GM04504 (cell line): ENCODE results near the gene DNAJC18.
"Not testable (repeated sequence)": the region's sequence is repeated elsewhere in the genome, so short reads cannot be mapped to it uniquely, and the experiment has no call there.

ENCODE experiments used
- DNase-seq: peaks from one replicate; pipeline ENCODE4 v3.0.0-alpha.2; 2012; ENCODE audit warnings: low read depth

The DNAJC18 gene

DNA sequence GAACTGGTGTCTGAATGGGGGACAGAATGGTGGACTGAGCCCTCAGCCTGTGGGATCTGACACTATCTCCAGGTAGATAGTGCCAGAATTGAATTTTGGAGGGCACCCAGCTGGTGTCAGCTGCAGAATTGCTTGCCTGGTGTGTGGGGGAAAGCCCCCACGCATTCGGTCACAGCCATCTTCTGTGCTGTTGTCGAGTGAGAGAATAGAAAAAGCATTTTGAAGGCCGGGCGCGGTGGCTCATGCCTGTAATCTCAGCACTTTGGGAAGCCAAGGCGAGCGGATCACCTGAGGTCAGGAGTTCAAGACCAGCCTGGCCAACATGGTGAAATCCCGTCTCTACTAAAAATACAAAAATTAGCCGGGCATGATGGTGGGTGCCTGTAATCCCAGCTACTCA, 52.4 kb downstream of the DNAJC18 start:
- DNase-seq: not testable (repeated sequence)

DNA sequence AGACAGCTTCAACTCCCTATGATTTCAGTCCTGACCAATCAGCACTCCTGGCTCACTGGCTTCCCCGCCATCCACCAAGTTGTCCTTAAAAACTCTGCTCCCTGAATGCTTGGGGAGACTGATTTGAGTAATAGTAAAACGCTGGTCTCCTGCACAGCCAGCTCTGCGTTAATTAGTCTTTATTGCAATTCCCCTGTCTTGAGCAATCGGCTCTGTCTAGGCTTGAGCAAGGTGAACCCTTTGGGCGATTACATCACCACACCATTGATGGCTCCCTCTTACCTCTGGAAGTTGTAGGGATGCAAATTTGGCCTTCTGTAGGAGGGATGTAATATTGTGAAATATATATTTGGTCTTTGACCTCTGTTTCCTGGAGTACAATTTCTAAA, 53.3 kb downstream of the DNAJC18 start:
- DNase-seq: no peak

DNA sequence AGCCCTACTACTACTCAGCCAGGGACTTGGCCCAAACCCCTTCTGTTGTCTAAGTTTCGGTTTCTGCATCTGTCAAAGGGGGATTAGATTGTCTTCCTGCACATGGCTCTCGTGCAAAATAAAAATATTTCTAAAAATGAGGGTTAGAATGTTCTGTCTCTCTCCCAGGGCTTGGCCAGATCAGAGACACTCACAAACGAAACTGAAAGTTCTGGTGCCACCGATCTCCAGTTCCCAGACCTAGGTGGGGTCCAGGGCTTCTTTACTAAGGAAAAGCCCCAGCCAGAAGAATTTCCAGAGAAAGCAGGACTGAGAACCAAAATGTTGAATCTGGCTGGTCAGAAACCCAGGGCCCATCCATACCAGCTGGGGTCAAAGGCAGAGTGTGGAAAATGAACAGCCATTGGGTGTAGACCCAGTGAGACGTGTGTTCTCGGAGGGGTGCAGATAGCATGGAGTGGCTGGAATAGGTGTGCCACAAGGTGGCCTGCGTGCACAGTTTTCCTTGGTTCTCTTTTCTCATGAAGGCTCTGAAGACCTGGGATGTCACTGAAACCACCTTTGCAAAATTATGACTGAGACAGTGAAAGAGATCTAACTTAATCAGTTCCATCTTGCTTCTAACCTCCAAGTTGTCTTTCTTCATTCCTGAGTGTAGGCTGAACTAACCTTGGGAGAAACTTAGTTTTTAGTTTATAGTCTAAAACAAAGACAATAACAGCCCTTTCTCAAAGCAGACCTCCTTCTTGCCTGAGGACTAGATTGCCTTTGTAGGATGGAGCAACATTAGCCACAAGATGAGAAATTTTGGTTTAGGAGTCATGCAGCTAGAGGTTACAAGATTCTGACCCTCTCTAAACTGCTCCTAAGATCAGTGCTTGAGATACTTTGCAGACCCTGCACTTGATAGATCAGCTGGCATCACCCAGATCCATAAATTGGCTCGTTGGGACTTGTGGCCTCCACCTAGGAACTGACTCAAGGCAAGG, 54.0 kb downstream of the DNAJC18 start:
- DNase-seq: no peak

DNA sequence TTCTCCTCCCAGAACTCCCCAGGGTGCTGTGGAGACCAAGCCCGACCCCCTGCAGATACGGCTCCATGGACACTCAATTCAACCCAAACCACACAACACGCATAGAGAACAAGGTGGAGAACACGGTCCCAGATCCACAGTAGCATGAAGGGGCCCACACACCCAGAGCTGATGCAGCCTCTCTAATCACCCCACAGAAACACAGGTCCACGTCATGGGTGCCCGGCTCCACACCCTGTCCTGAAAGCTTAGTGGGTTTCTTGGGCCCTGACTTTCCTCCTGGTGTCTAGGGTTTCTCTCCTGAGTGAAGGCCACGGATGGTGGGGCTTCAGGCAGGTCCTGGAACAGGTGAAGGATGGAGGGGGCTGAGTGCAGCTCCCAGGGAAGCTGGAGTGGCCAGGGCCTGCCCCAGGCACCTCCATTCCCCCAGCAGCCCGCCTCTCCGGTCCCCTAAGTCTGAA, 54.7 kb downstream of the DNAJC18 start:
- DNase-seq: no peak

DNA sequence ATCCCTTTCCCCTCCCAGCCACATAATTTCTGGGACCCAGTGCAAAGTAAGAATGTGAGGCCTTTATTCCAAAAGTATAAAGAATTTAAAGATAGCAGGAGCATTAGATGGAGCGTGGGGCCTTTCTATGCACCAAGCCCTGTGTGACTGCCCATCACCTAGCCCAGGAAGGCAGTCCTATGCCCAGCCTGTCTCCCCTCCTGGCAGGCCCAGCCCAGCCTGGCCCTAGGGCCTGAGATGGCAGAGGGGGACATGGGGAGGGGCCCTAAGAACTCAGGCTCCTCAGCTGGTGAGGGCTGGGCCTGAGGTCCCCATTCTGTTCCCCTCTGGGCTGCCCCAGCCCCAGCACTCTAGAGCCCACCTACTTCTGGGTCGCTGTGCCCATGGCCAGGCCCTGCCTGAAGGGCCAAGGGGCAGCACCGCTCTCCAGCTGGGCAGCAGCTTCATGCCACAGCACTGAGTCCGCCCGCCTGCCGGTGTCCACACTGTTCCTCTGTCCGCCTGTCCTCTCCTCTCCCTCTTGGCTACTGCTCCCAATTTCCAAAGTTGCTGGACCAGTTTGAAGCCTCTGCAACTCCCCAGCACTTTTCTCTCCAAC, 55.2 kb downstream of the DNAJC18 start:
- no peak for DNase-seq

DNA sequence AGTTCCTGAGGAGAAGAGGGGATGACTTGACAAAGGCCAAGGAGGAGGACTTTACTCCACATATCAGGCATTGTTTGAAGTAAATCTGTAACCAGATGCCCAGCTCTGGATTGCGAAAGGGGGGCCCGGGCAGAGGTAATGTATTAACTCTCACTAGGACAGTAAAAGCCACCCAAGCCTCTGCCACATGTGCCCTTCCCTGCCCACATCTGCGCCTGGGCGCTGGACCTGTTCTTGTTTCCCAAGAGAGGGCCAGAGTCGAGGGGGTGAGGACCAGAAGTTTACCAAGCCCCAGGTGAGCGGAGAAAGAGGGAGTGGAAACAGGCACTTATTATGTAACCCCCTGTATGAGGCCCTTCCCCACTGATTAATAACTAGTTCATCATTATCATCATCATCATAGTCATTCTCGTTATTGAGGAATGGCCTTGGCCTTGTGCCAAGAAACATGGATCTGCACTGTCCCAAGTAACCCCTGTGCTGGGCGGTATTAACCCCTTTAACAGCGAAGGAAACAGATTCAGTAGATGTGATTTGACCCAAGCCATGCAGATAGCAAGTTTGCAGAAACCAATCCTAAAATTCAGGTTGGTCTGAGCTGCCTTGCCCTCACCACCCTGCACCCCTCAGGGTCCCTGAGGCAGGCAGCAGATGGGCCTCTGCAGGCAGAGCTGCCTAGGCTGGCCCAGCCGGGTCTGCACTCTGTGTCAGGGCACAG, 55.9 kb downstream of the DNAJC18 start, which contains the start of gene SLC23A1:
TSS of gene SLC23A1 (minus strand) at position 23 of the 718 bp plus-strand sequence. CDS start 44 bp downstream, outside the sequence.
- DNase-seq: no peak

DNA sequence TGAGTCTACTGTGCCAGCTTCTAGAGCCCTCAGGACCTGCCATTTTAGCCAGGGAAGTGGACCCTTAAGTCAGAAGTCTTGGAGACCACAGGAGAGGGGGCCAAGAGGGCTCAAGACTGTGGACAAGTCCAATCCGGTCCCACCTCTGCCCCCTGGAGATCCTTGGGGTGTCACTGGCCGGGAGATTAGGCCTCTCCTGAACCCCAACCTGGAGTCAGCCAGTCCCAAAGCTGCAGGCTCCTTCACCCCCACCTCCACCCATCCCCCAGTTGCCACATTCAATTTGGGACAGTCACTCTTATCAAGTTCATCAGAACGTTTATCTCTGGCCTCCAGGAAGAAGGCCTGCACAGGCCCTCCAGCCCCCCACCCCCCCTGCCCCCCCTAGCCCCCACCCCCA, 56.5 kb downstream of the DNAJC18 start:
- no peak for DNase-seq

DNA sequence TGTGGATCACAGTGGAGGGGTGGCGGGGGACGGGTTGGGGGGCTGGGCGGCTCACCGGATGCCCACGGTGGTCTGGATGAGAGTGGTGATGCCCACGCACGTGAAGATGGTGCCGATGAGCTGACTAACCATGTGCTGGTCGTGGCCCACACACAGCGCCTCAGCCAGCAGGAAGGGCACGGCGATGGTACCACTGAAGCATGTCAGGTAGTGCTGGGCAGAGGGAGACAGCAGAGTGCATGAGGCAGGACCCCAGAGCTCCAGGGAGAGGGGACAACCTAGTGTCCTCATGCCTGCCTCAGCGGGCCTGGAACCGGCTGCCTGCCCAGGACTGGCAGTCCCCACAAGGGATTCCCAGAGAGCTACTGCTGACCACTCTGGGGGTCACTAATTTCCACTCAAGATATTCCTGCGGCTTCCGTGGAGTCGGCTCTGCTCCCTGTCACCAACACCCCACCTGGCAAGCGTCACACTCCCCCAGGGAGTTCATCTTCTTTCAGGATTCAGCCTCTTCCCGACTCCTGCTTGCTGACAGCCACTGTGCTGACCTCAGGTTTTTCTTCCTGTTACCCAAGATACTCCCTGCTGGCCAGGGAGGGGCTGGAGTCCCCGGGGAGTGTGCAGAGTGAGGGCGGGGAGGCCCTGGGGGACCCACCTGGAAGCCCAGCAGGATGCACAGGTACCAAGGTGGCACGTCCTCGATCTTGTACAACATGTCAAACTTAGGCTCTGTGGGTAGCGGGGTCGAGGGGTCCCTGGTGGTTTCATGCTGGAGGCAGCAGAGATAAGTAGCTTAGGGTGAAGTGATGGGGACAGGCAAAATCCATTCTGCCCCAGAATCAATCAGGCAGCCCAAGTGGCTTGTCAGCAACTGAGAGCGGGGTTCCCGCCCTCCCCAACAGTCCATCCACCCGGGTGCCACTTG, 57.2 kb downstream of the DNAJC18 start:
- no peak for DNase-seq

DNA sequence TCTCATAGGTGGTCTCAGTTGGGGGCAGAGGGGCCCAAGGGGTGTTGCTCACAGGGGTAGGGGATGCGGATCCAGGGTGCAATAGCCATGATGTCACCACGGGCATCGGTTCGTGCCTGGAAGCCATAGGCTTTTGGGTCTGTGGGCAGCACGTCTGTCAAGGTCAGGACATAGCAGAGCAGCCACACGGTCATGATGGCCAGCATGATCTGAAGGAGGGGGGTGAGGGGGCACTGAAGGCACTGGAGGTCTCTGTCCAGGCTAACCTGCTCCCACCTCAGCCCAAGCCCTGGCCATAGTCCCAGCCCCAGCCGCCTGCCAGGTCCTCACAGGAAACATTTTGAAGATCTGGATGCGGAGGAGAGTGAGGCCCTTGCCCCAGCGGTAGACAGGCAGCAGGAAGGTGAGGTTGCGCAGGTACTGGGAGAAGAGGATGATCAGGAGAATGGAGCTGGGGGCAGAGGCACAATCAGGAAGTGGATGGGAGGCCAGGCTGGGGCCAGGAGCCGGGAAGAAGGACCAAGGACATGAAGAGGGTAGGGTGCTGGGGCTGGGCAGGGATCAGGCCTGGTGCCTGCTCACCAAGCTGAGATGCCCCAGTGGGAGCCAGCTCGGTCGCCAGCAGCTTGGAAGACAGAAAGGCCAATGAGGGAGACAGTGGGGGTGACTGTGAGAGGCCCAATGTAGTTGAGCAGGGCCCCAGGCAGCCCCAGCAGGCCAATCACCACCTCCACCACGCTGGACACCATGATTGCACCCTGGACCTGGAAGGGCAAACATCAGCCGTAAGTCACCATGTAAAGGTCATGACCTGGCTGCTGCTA, 59.5 kb downstream of the DNAJC18 start:
- DNase-seq: no peak

DNA sequence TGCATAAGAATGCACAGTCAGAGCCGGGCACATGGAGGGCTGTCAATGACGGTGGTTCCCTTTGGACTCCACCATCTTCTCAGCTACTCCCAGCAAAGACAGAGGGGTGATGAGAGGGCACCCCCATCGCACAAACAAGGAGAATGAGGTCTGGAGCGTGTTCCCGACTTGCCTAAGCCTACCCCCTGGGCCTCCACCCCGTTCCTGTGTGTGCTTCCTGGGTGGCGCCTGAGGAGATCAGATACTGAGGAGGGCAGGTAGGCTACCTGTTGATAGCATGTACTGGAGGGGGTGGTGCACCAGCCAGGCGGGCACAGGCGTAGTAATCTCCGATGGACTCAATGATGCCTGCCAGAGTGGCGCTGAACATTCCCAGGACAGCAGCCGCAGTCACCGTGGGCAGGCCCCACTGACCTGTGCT, 60.4 kb downstream of the DNAJC18 start:
- DNase-seq: no peak

DNA sequence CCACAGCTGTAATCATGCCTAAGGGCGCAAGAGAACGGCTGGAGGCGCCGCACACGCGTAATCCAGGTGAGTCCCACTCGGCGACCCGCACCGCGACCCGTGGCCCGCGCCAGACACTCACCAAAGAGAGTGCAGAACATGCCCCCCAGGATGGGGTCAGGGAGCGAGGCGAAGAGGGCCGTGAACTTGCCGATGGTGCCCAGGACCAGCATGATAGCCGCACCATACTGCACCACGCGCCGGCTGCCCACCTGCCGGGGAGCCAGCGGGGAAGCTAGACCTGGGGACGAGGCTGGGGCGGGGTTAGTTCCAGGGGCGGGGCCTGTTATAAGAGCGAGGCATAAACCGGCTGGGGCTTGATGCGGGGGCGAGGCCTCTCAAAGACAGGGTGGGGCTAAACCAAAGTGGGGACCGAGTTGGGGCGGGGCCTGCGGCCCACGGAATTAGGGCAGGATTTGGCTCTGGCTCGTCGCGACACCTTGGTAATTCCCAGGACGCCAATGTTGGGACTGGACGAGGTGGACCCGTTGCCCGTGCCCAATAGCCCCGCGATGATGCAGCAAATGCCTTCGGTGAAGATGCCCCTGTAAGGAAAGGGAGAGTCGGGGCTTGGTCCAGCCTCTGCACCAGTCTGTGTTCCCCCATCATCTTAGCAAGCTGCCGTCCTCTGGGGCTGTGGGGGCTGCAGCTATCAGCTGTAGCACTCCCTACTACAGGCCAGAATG, 61.1 kb downstream of the DNAJC18 start:
- no peak for DNase-seq

DNA sequence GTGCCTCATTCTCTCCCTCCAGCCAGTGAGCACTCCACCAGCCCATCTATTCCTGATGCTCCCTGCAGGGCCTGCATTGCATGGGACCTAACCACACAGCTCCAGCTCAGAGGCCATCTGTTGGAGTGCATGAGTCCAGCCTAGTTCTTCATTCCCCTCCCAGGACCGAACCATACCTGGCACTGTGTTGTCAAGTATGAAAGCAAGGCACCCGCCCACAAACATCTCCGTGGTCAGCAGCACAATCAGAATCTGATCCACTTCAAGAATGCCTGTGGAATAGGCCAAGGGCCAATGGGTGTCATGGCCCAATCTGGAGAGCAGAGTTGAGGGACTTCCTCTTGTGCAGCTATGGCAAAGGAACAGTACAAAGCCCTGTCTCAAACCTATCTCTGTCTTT, 62.1 kb downstream of the DNAJC18 start:
- no peak for DNase-seq

DNA sequence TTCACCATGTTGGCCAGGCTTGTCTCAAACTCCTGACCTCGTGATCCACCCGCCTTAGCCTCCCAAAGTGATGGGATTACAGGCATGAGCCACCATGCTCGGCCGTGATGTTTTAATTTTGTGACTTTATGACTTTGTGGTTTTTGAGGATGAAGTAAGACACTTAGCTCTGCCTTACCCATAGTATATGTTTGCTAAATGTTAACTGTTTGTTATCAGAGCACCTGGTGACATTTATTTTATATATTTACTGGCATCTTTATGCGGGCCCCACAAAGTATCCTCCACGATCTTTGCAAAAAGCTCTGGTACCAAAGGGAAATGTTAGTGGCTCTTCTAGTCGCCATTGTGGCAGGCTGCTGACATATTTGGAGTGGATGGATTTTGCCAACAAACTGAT, 63.0 kb downstream of the DNAJC18 start:
- no peak for DNase-seq

DNA sequence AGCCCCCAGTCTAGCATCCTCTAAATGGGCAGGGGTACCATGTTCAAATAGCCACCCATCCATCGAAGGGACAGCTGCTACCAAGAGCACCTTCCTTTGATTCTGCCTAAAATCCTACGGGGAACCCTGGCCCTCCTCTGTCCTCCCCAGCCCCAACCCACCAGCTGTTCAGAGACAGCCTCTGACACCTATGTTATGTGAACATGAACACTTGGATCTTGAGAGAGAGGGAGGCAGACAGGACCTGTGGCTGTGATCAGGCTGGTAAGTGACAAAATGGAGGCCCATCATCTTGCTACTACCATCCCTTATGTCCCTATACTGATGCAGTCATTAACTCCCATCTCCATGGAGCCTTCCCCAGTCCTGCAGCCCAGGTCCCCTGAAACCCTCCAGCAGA, 64.4 kb downstream of the DNAJC18 start:
- DNase-seq: no peak

DNA sequence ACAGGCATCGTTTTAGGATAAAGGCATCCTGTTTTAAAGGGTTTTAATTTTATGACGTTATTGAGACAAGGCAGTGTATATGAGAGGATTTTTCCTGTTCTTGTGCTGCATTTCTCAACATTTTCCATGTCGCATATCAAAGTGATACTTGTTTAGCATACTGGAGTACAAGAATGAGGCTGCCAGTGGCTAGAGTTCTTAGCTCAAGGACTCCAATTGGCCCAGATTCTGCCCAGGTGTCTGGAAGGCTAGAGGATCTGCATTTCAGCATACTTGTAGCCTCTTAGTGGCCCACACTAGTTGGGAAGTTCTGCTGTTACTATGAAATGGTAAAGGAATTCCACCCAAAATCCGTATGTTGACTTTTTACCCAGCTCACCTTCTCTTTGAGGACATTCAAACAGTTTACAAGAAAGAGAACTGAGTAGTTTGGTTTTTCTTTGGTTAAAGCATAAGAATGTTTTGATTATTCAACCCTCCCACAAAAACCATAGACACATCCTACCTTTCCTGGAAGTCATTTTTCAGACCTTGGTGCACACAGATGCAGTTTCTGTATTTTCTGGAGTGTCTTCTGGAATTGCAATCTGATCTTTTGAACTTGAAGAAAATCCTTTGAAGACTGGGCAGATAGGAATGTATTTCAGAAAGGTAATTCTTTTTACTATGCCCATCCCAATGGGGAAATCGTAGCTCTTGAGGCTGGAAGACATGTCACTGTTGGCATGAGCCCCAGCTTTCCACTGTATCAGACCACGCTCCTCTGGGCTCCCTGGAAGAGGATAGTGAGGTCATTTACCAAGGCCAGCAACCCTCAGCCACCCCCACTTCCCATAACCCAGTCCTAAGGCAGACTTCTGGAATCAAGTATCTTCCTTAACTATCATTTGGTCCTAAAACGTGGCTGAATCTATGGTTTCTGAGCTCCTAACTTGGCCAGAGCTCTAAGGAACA, 67.6 kb downstream of the DNAJC18 start:
- DNase-seq: no peak

DNA sequence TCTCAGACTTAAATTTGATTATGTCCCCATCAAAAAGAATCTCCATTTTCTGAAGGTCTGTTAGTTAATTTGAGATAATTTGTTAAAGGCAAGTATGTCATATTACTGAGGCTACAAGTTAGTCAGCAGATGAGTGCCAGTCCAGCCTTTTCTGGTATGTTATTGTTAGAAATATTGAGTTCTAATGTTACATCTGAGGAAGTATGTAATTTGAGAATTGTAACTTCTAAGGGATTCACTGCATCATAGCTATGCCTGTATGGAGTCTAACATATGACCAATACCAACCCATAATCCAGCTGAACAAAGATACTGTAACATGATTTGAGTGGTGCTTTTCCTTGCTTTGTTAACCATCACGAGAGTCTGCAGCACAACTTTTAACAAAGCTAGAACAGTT, 70.1 kb downstream of the DNAJC18 start:
- DNase-seq: no peak

DNA sequence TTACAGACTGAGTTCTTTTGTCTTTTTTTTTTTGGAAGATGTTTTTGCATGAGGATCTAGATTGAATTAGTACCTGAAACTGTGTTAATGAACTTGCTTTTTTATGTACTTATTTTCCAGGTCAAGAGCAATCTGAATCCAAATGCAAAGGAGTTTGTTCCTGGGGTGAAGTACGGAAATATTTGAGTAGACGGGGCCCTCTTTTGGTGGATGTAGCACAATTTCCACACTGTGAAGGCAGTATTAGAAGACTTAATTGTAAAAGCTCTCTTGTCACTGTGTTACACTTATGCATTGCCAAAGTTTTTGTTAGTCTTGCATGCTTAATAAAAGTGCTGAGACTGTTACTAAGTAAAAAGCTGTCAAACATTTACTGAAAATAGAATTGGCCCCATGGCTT, 70.7 kb downstream of the DNAJC18 start:
- no peak for DNase-seq

DNA sequence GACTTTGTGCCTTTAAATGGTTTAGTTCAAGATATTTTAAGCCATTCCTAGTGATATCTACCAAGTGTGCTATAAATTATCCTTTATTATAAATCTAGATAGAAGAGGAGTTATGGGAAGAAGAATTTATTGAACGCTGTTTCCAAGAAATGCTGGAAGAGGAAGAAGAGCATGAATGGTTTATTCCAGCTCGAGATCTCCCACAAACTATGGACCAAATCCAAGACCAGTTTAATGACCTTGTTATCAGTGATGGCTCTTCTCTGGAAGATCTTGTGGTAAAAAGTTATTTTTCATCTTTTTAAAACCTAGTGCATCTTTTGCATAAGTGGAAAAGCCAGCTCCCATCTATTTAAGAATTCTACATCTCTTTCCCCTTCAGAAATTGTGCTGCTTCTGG, 74.9 kb downstream of the DNAJC18 start:
- no peak for DNase-seq

DNA sequence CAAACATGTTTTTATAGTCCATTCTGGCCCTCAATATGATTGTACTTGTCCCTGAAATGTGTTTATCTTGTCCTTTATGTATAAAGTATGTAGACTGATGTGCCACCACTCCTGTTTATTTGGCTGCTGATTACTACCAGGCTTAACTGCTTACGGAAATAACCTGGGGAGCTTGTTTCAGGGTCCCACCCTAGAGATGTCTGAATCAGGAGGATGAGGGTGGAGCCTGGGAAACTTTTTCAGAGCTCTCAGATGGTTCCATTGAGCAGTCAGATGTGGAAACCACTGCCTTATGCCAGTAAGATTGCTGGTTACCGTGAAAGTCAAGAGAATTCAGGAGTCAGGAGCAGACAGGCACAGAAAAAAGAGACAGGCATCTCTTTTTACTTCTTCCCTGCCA, 75.4 kb downstream of the DNAJC18 start:
- DNase-seq: no peak
